Spinal cord (tissue), 10 donors: ENCODE measurements around the gene HBE1. TPM values are rescaled to one million over a fixed set of nuclear protein-coding genes. Genes with fewer than 3 reads are reported as not detected.
"Not testable (repeated sequence)": the region's sequence is repeated elsewhere in the genome, so short reads cannot be mapped to it uniquely, and the experiment has no call there.

Experiments used
- DNase-seq, 6 donors: peaks; one replicate each; pipeline versions ENCODE4 v3.0.0 to v3.0.0-alpha.2; 2013 to 2015; ENCODE audit warnings: low spot score in 6 of 6, low read depth in 4 of 6
- H3K27ac ChIP-seq: one replicate; pipeline ENCODE4 v1.5.1; 2013; ENCODE audit warnings: low read depth, low read length, control low read depth
- H3K27me3 ChIP-seq: one replicate; pipeline ENCODE4 v1.6.1; 2013; ENCODE audit warnings: low read length; ENCODE audit not compliant: control insufficient read depth, insufficient read depth
- H3K36me3 ChIP-seq: one replicate; pipeline ENCODE4 v1.6.1; 2013; ENCODE audit warnings: low read length; ENCODE audit not compliant: control insufficient read depth, insufficient read depth
- H3K4me1 ChIP-seq: one replicate; pipeline ENCODE4 v1.6.1; 2013; ENCODE audit warnings: low read length; ENCODE audit not compliant: control insufficient read depth, insufficient read depth
- H3K4me3 ChIP-seq: one replicate; pipeline ENCODE4 v1.5.1; 2013; ENCODE audit warnings: low read depth, low read length, control low read depth
- H3K9me3 ChIP-seq: one replicate; pipeline ENCODE4 v1.6.1; 2013; ENCODE audit warnings: low read length; ENCODE audit not compliant: control insufficient read depth, insufficient read depth
- WGBS: methylation state at CpG from one replicate; pipeline ENCODE4 v1.1.5; 2013; ENCODE audit warnings: missing lambda C conversion rate; ENCODE audit not compliant: insufficient coverage; 5-methylcytosine and 5-hydroxymethylcytosine counted together
- long read RNA-seq, 4 donors: transcript quantifications; one replicate each; lab custom pipeline, GENCODE V29; 2026
- polyA plus RNA-seq, 2 donors: library from polyadenylated mRNA; unstranded; fragments of 120-200 nt; gene quantifications; one replicate each; pipeline ENCODE4 v1.2.1, GENCODE V29; 2013; ENCODE audit not compliant: insufficient read length in 2 of 2
- total RNA-seq, 2 donors: library from RNA; depleted of rRNA in 1 of 2; stranded (reverse); fragments of 120-200 nt in 1 of 2; fragments of >200 nt in 1 of 2; gene quantifications; one replicate each; pipeline versions ENCODE4 v1.2.3 to v1.2.4, GENCODE V29; 2013 to 2014
- donor health status: healthy.

Gene HBE1
- total RNA-seq (10 to 100 TPM; 14.4 to 30.5 TPM), polyA plus RNA-seq (1 to 10 TPM; 9.2 to 9.3 TPM)
- long read RNA-seq, donor 1, transcript HBE1-203 (3 exons, 616 nt): major isoform, 8 of 8 reads
- long read RNA-seq, donor 1, partial matches to known transcripts: 0 of 8 reads
- long read RNA-seq, donor 1, other reads (novel, unspliced or antisense): 0 of 8 reads
- long read RNA-seq, donor 2, transcript HBE1-203 (3 exons, 616 nt): major isoform, 15 of 15 reads
- long read RNA-seq, donor 2, partial matches to known transcripts: 0 of 15 reads
- long read RNA-seq, donor 2, other reads (novel, unspliced or antisense): 0 of 15 reads
- long read RNA-seq, donor 3, partial matches to known transcripts: 0 of 4 reads
- long read RNA-seq, donor 3, other reads (novel, unspliced or antisense): 0 of 4 reads
- long read RNA-seq, donor 4, transcript HBE1-203 (3 exons, 616 nt): major isoform, 8 of 8 reads
- long read RNA-seq, donor 4, partial matches to known transcripts: 0 of 8 reads
- long read RNA-seq, donor 4, other reads (novel, unspliced or antisense): 0 of 8 reads

GRCh38 chr11:5269715-5270147 is at the start of gene HBE1:
Gene HBE1 (minus strand): TSS chr11:5269945. CDS start chr11:5269890, 55 bp downstream.
- H3K27me3 ChIP-seq: no peaks in the 10 kb centered on the region
- no peaks in the 10 kb centered on the region for H3K9me3 ChIP-seq
- no peaks in the 10 kb centered on the region for H3K36me3 ChIP-seq
- no peaks in the 10 kb centered on the region for H3K4me1 ChIP-seq
- no peak within 1 kb of the TSS for H3K27ac ChIP-seq
- no peak within 1 kb of the TSS for H3K4me3 ChIP-seq
- WGBS: 47% methylated on average over 3 of the region's 4 CpGs
- no peak for DNase-seq

- H3K4me3 ChIP-seq: no peak overlapping the region
- H3K27me3 ChIP-seq: no peaks in the 10 kb centered on the region
- no peaks in the 10 kb centered on the region for H3K4me1 ChIP-seq
- H3K36me3 ChIP-seq: no peaks in the 10 kb centered on the region
- DNase-seq: no peak
- H3K27ac ChIP-seq: no peak overlapping the region
- no CpG with 5 or more reads among the region's 5 CpGs for WGBS
- H3K9me3 ChIP-seq: no peaks in the 10 kb centered on the region
Observed at GRCh38 chr11:5317292-5317691, 47.5 kb upstream of the HBE1 start.

GRCh38 chr11:5313326-5314023 is 43.7 kb upstream of the HBE1 start:
- not testable (repeated sequence) for H3K27me3 ChIP-seq, H3K36me3 ChIP-seq, H3K27ac ChIP-seq, H3K4me1 ChIP-seq, H3K9me3 ChIP-seq, DNase-seq, H3K4me3 ChIP-seq
- no CpG with 5 or more reads among the region's 3 CpGs for WGBS

GRCh38 chr11:5310423-5310822 is 40.7 kb upstream of the HBE1 start:
- no peaks in the 10 kb centered on the region for H3K4me1 ChIP-seq
- H3K4me3 ChIP-seq: no peak overlapping the region
- no CpG with 5 or more reads among the region's 1 CpG for WGBS
- DNase-seq: no peak
- H3K27ac ChIP-seq: no peak overlapping the region
- H3K9me3 ChIP-seq: no peaks in the 10 kb centered on the region
- H3K36me3 ChIP-seq: no peaks in the 10 kb centered on the region
- H3K27me3 ChIP-seq: no peaks in the 10 kb centered on the region

GRCh38 chr11:5307256-5308019 is 37.7 kb upstream of the HBE1 start:
- no peaks in the 10 kb centered on the region for H3K4me1 ChIP-seq
- no peaks in the 10 kb centered on the region for H3K27me3 ChIP-seq
- no peak overlapping the region for H3K4me3 ChIP-seq
- DNase-seq: no peak
- H3K36me3 ChIP-seq: no peaks in the 10 kb centered on the region
- H3K27ac ChIP-seq: no peak overlapping the region
- WGBS: no CpG with 5 or more reads among the region's 2 CpGs
- H3K9me3 ChIP-seq: no peaks in the 10 kb centered on the region

GRCh38 chr11:5304046-5304445 is 34.3 kb upstream of the HBE1 start:
- Histone ChIP-seq H3K4me1 (no peaks in the 10 kb centered on the region), H3K27ac (no peak overlapping the region)
- DNase-seq: no peak

GRCh38 chr11:5303626-5304025 is 33.9 kb upstream of the HBE1 start:
- DNase-seq: peak in 1 of 6 donors; percentile 2
- no peaks in the 10 kb centered on the region for H3K9me3 ChIP-seq
- no peak overlapping the region for H3K4me3 ChIP-seq
- no peaks in the 10 kb centered on the region for H3K27me3 ChIP-seq
- no CpG with 5 or more reads among the region's 5 CpGs for WGBS
- no peak overlapping the region for H3K27ac ChIP-seq
- no peaks in the 10 kb centered on the region for H3K4me1 ChIP-seq
- H3K36me3 ChIP-seq: no peaks in the 10 kb centered on the region

More at GRCh38 chr11:5304046-5304445, 34.3 kb upstream of the HBE1 start:
- H3K9me3 ChIP-seq: no peaks in the 10 kb centered on the region
- no peaks in the 10 kb centered on the region for H3K36me3 ChIP-seq
- H3K4me3 ChIP-seq: no peak overlapping the region
- no CpG with 5 or more reads among the region's 1 CpG for WGBS
- H3K27me3 ChIP-seq: no peaks in the 10 kb centered on the region

- H3K4me1 ChIP-seq: no peaks in the 10 kb centered on the region
- H3K4me3 ChIP-seq: no peak within 1 kb of the TSS
- no peaks in the 10 kb centered on the region for H3K36me3 ChIP-seq
- no peak within 1 kb of the TSS for H3K27ac ChIP-seq
- H3K27me3 ChIP-seq: no peaks in the 10 kb centered on the region
- 74% methylated on average over 2 of the region's 2 CpGs for WGBS
- DNase-seq: no peak
- no peaks in the 10 kb centered on the region for H3K9me3 ChIP-seq
Observed at GRCh38 chr11:5301846-5302245, 32.1 kb upstream of the HBE1 start, which contains the start of gene OR51B4. Gene OR51B4 (minus strand): TSS chr11:5301946. CDS start chr11:5301946, 0 bp downstream.

- no peak overlapping the region for H3K27ac ChIP-seq
- no peaks in the 10 kb centered on the region for H3K36me3 ChIP-seq
- H3K27me3 ChIP-seq: no peaks in the 10 kb centered on the region
- no peaks in the 10 kb centered on the region for H3K4me1 ChIP-seq
- no peaks in the 10 kb centered on the region for H3K9me3 ChIP-seq
- DNase-seq: no peak
- WGBS: 100% methylated on average over 1 of the region's 3 CpGs
- no peak overlapping the region for H3K4me3 ChIP-seq
Observed at GRCh38 chr11:5300251-5300650, 30.5 kb upstream of the HBE1 start.
